Stimulated activated CD8-positive, alpha-beta memory T cell treated with anti-CD3 and anti-CD28 coated beads, Interleukin-12 subunit alpha, Interleukin-12 subunit beta, amount 100 ng/mL, for 4 hours (primary cell): Measurements from ENCODE around the gene RNU1-2.
"Not testable (repeated sequence)": the region's sequence is repeated elsewhere in the genome, so short reads cannot be mapped to it uniquely, and the experiment has no call there.

Experiments used
- DNase-seq: peaks from one replicate; pipeline ENCODE4 v3.0.0-alpha.2; 2020; ENCODE audit warnings: low read depth

The RNU1-2 gene

GRCh38 chr1:16895598-16896315 is at the start of gene RNU1-2:
RNU1-2 (plus strand) TSS chr1:16895980.
- peak; percentile 76 for DNase-seq

GRCh38 chr1:16856201-16856600 is 39.6 kb upstream of the RNU1-2 start:
- not testable (repeated sequence) for DNase-seq

- not testable (repeated sequence) for DNase-seq
Observed at GRCh38 chr1:16859167-16860041, 36.4 kb upstream of the RNU1-2 start.

GRCh38 chr1:16860048-16860447 is 35.7 kb upstream of the RNU1-2 start:
- DNase-seq, result not testable (repeated sequence)

GRCh38 chr1:16861832-16862245 is 33.9 kb upstream of the RNU1-2 start:
- DNase-seq, result not testable (repeated sequence)

- DNase-seq, result not testable (repeated sequence)
Observed at GRCh38 chr1:16862415-16862814, 33.4 kb upstream of the RNU1-2 start.

- DNase-seq, result not testable (repeated sequence)
Observed at GRCh38 chr1:16863024-16863423, 32.8 kb upstream of the RNU1-2 start.

- DNase-seq, result not testable (repeated sequence)
Observed at GRCh38 chr1:16866926-16867707, 28.7 kb upstream of the RNU1-2 start.

- DNase-seq, result not testable (repeated sequence)
Observed at GRCh38 chr1:16868787-16869186, 27.0 kb upstream of the RNU1-2 start.

- not testable (repeated sequence) for DNase-seq
Observed at GRCh38 chr1:16869996-16870395, 25.8 kb upstream of the RNU1-2 start.

- DNase-seq, result not testable (repeated sequence)
Observed at GRCh38 chr1:16871171-16871570, 24.6 kb upstream of the RNU1-2 start.

- DNase-seq, result not testable (repeated sequence)
Observed at GRCh38 chr1:16872152-16873075, 23.4 kb upstream of the RNU1-2 start.

- DNase-seq, result peak; percentile 52
Observed at GRCh38 chr1:16873076-16873879, 22.5 kb upstream of the RNU1-2 start.

- DNase-seq, result not testable (repeated sequence)
Observed at GRCh38 chr1:16874968-16875765, 20.6 kb upstream of the RNU1-2 start.

GRCh38 chr1:16881742-16882141 is 14.0 kb upstream of the RNU1-2 start:
- not testable (repeated sequence) for DNase-seq

- DNase-seq, result no peak
Observed at GRCh38 chr1:16882986-16883385, 12.8 kb upstream of the RNU1-2 start.

- DNase-seq, result not testable (repeated sequence)
Observed at GRCh38 chr1:16884487-16884886, 11.3 kb upstream of the RNU1-2 start.

- DNase-seq, result no peak
Observed at GRCh38 chr1:16886860-16887605, 8.7 kb upstream of the RNU1-2 start.
